Stomach (tissue), 4 donors: Measurements from ENCODE around the gene EMC9.

Source experiments
- EP300 ChIP-seq: sonication (generic); formaldehyde crosslinking; IDR thresholded peaks from one replicate; pipeline ENCODE4 v1.6.1; 2017; ENCODE audit warnings: antibody characterized with exemption
- POLR2A ChIP-seq, 4 donors: fragments of 450-650 bp; IDR thresholded peaks; one replicate each; pipeline ENCODE4 v1.6.1; 2016; ENCODE audit warnings: antibody characterized with exemption in 4 of 4, control low read depth in 2 of 4, mild to moderate bottlenecking in 1 of 4, moderate library complexity in 1 of 4
- POLR2AphosphoS5 ChIP-seq, 3 donors: sonication (generic); formaldehyde crosslinking; IDR thresholded peaks; one replicate each; pipeline ENCODE4 v1.6.1; 2016; ENCODE audit warnings: antibody characterized with exemption in 3 of 3
- TF ChIP-seq, protein P1 (sequence below), 7 experiments: fragments of 450-650 bp in 4 of 7; fragments of 200-600 bp in 3 of 7; sonication (generic) in 3 of 7; IDR thresholded peaks; one replicate each; pipeline ENCODE4 v1.5.1; 2016 to 2019; ENCODE audit warnings: antibody characterized with exemption in 7 of 7, control low read depth in 2 of 7, mild to moderate bottlenecking in 1 of 7

DNA sequence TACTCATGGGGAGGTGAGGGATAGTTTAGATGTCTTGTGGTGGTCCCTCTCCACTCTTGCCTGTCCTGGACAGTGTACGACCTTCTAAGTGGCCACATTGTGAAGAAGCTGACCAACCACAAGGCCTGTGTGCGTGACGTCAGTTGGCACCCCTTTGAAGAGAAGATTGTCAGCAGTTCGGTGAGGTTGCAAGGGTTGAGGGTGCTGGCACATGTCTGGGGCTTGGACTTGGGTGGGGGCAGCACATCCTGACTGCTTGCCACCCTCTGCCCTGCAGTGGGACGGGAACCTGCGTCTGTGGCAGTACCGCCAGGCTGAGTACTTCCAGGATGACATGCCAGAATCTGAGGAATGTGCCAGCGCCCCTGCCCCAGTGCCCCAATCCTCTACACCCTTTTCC lies 18.5 kb downstream of the EMC9 start:
- TF ChIP-seq, protein P1, sequence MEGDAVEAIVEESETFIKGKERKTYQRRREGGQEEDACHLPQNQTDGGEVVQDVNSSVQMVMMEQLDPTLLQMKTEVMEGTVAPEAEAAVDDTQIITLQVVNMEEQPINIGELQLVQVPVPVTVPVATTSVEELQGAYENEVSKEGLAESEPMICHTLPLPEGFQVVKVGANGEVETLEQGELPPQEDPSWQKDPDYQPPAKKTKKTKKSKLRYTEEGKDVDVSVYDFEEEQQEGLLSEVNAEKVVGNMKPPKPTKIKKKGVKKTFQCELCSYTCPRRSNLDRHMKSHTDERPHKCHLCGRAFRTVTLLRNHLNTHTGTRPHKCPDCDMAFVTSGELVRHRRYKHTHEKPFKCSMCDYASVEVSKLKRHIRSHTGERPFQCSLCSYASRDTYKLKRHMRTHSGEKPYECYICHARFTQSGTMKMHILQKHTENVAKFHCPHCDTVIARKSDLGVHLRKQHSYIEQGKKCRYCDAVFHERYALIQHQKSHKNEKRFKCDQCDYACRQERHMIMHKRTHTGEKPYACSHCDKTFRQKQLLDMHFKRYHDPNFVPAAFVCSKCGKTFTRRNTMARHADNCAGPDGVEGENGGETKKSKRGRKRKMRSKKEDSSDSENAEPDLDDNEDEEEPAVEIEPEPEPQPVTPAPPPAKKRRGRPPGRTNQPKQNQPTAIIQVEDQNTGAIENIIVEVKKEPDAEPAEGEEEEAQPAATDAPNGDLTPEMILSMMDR (IDR thresholded peaks at IDR 0.05), result no peak
- no peak for TF ChIP-seq POLR2A (IDR thresholded peaks at IDR 0.05)
- no peak for TF ChIP-seq POLR2AphosphoS5 (IDR thresholded peaks at IDR 0.05)
- TF ChIP-seq EP300, result no peak
